ENCODE results near the gene RERE. TPM values are rescaled to one million over a fixed set of nuclear protein-coding genes. Genes with fewer than 3 reads are reported as not detected.
A peak's percentile ranks its signal among the peaks of the same experiment; 100 is the strongest.
"Not testable (repeated sequence)": the region's sequence is repeated elsewhere in the genome, so short reads cannot be mapped to it uniquely, and the experiment has no call there.

RERE gene
- total RNA-seq, 2 donors from 2014 or later, result 48.0 to 50.5 TPM

GRCh38 chr1:8457760-8458381 lies 359.6 kb downstream of the RERE start:
- no peak for ATAC-seq (replicated peaks)
- no peaks in the 10 kb centered on the region for H3K36me3 Mint-ChIP-seq (ENCODE audit: low read depth)
- H3K27me3 Mint-ChIP-seq, result no peaks in the 10 kb centered on the region
- no peaks in the 10 kb centered on the region for H3K9me3 Mint-ChIP-seq
- peaks cover 8% of the 10 kb centered on the region for H3K4me1 Mint-ChIP-seq
- peak overlapping the region; percentile 52 for H3K27ac Mint-ChIP-seq
- no peak overlapping the region for H3K4me3 Mint-ChIP-seq

- no peak overlapping the region for H3K4me3 Mint-ChIP-seq
- H3K27ac Mint-ChIP-seq, result no peak overlapping the region
- no peak for ATAC-seq (replicated peaks)
- H3K27me3 Mint-ChIP-seq, result no peaks in the 10 kb centered on the region
- peaks cover 7% of the 10 kb centered on the region for H3K4me1 Mint-ChIP-seq
- H3K36me3 Mint-ChIP-seq (ENCODE audit: low read depth), result no peaks in the 10 kb centered on the region
- H3K9me3 Mint-ChIP-seq, result no peaks in the 10 kb centered on the region
Observed at GRCh38 chr1:8456991-8457390, 360.4 kb downstream of the RERE start.

GRCh38 chr1:8456308-8456912 lies 361.0 kb downstream of the RERE start:
- Mint-ChIP-seq H3K9me3 (no peaks in the 10 kb centered on the region), H3K27ac (no peak overlapping the region), H3K36me3 (ENCODE audit: low read depth) (no peaks in the 10 kb centered on the region), H3K27me3 (no peaks in the 10 kb centered on the region), H3K4me3 (no peak overlapping the region), H3K4me1 (peaks cover 7% of the 10 kb centered on the region)
- ATAC-seq (replicated peaks), result no peak

GRCh38 chr1:8455700-8456307 lies 361.6 kb downstream of the RERE start:
- ATAC-seq (replicated peaks), result no peak
- peaks cover 7% of the 10 kb centered on the region for H3K4me1 Mint-ChIP-seq
- no peak overlapping the region for H3K4me3 Mint-ChIP-seq
- peak overlapping the region; percentile 56 for H3K27ac Mint-ChIP-seq
- H3K27me3 Mint-ChIP-seq, result no peaks in the 10 kb centered on the region
- H3K9me3 Mint-ChIP-seq, result no peaks in the 10 kb centered on the region
- H3K36me3 Mint-ChIP-seq (ENCODE audit: low read depth), result no peaks in the 10 kb centered on the region

GRCh38 chr1:8450312-8450711 lies 367.1 kb downstream of the RERE start:
- no peak overlapping the region for H3K27ac Mint-ChIP-seq
- H3K9me3 Mint-ChIP-seq, result no peaks in the 10 kb centered on the region
- peaks cover 5% of the 10 kb centered on the region for H3K4me1 Mint-ChIP-seq
- no peak for ATAC-seq (replicated peaks)
- H3K36me3 Mint-ChIP-seq (ENCODE audit: low read depth), result no peaks in the 10 kb centered on the region
- H3K4me3 Mint-ChIP-seq, result no peak overlapping the region
- no peaks in the 10 kb centered on the region for H3K27me3 Mint-ChIP-seq

GRCh38 chr1:8448911-8449661 lies 368.4 kb downstream of the RERE start:
- Mint-ChIP-seq H3K4me3 (no peak overlapping the region), H3K36me3 (ENCODE audit: low read depth) (no peaks in the 10 kb centered on the region), H3K27ac (no peak overlapping the region), H3K4me1 (peaks cover 5% of the 10 kb centered on the region), H3K27me3 (no peaks in the 10 kb centered on the region), H3K9me3 (no peaks in the 10 kb centered on the region)
- peak; percentile 74 for ATAC-seq (replicated peaks)

- ATAC-seq (replicated peaks); H3K4me1 Mint-ChIP-seq; H3K4me3 Mint-ChIP-seq; H3K27me3 Mint-ChIP-seq; H3K27ac Mint-ChIP-seq; H3K9me3 Mint-ChIP-seq; H3K36me3 Mint-ChIP-seq (ENCODE audit: low read depth): not testable (repeated sequence)
Observed at GRCh38 chr1:8448505-8448904, 368.9 kb downstream of the RERE start.

GRCh38 chr1:8447616-8448150 lies 369.8 kb downstream of the RERE start:
- Mint-ChIP-seq H3K27me3 (no peaks in the 10 kb centered on the region), H3K27ac (no peak overlapping the region), H3K9me3 (no peaks in the 10 kb centered on the region), H3K36me3 (ENCODE audit: low read depth) (no peaks in the 10 kb centered on the region), H3K4me3 (no peak overlapping the region), H3K4me1 (peaks cover 5% of the 10 kb centered on the region)
- ATAC-seq (replicated peaks), result no peak

- H3K27ac Mint-ChIP-seq, result peak overlapping the region; percentile 55
- peak; percentile 63 for ATAC-seq (replicated peaks)
- peak overlapping the region; percentile 26 for H3K4me3 Mint-ChIP-seq
- H3K9me3 Mint-ChIP-seq; H3K36me3 Mint-ChIP-seq (ENCODE audit: low read depth); H3K4me1 Mint-ChIP-seq; H3K27me3 Mint-ChIP-seq: not testable (repeated sequence)
Observed at GRCh38 chr1:8446119-8446518, 371.3 kb downstream of the RERE start.

- Mint-ChIP-seq H3K36me3 (ENCODE audit: low read depth) (no peaks in the 10 kb centered on the region), H3K4me1 (peaks cover 5% of the 10 kb centered on the region), H3K9me3 (no peaks in the 10 kb centered on the region), H3K27ac (no peak overlapping the region), H3K4me3 (no peak overlapping the region), H3K27me3 (no peaks in the 10 kb centered on the region)
- ATAC-seq (replicated peaks), result peak; percentile 23
Observed at GRCh38 chr1:8443558-8444194, 373.8 kb downstream of the RERE start.

- Mint-ChIP-seq H3K4me1 (no peaks in the 10 kb centered on the region), H3K27ac (no peak overlapping the region), H3K27me3 (no peaks in the 10 kb centered on the region), H3K9me3 (no peaks in the 10 kb centered on the region), H3K4me3 (no peak overlapping the region), H3K36me3 (ENCODE audit: low read depth) (no peaks in the 10 kb centered on the region)
- no peak for ATAC-seq (replicated peaks)
Observed at GRCh38 chr1:8441426-8441825, 376.0 kb downstream of the RERE start.

- no peaks in the 10 kb centered on the region for H3K36me3 Mint-ChIP-seq (ENCODE audit: low read depth)
Observed at GRCh38 chr1:8439015-8439702, 378.3 kb downstream of the RERE start.

GRCh38 chr1:8438489-8438888 lies 379.0 kb downstream of the RERE start:
- H3K4me1 Mint-ChIP-seq, result no peaks in the 10 kb centered on the region
- H3K27ac Mint-ChIP-seq, result no peak overlapping the region
- H3K4me3 Mint-ChIP-seq, result no peak overlapping the region
- ATAC-seq (replicated peaks), result no peak
- H3K9me3 Mint-ChIP-seq, result no peaks in the 10 kb centered on the region
- no peaks in the 10 kb centered on the region for H3K36me3 Mint-ChIP-seq (ENCODE audit: low read depth)
- H3K27me3 Mint-ChIP-seq, result no peaks in the 10 kb centered on the region

More at GRCh38 chr1:8439015-8439702, 378.3 kb downstream of the RERE start:
- Mint-ChIP-seq H3K27ac (peak overlapping the region; percentile 46), H3K27me3 (no peaks in the 10 kb centered on the region), H3K4me1 (no peaks in the 10 kb centered on the region), H3K9me3 (no peaks in the 10 kb centered on the region), H3K4me3 (no peak overlapping the region)
- ATAC-seq (replicated peaks), result no peak

- ATAC-seq (replicated peaks), result no peak
- no peak overlapping the region for H3K4me3 Mint-ChIP-seq
- no peaks in the 10 kb centered on the region for H3K27me3 Mint-ChIP-seq
- H3K4me1 Mint-ChIP-seq, result peaks cover under 1% of the 10 kb centered on the region
- H3K9me3 Mint-ChIP-seq, result no peaks in the 10 kb centered on the region
- no peaks in the 10 kb centered on the region for H3K36me3 Mint-ChIP-seq (ENCODE audit: low read depth)
- H3K27ac Mint-ChIP-seq, result no peak overlapping the region
Observed at GRCh38 chr1:8437347-8437746, 380.1 kb downstream of the RERE start.
